IMR-90 (cell line): Measurements from ENCODE around the gene DCAF16. TPM values are rescaled to one million over a fixed set of nuclear protein-coding genes. Genes with fewer than 3 reads are reported as not detected.

ENCODE experiments used
- ATAC-seq: fragments of 200-7000 bp; cut with Tn5 transposase; 2 replicates; pipeline ENCODE4 v1.9.1; 2020; ENCODE audit warnings: low read depth, mild to moderate bottlenecking, moderate library complexity
- BruUV-seq: library from RNA; stranded (reverse); fragments of 400-500 nt; replicated peaks from 2 replicates; lab custom pipeline; 2021; lab: Mats Ljungman, UMichigan
- CTCF ChIA-PET: fragments of 300-600 bp; formaldehyde crosslinking; extraction: SDS; loops from one replicate; lab custom pipeline; 2021; ENCODE audit warnings: antibody characterized with exemption; lab: Yijun Ruan, JAX
- POLR2A ChIA-PET: fragments of 300-600 bp; sonication (Branson Sonifier 250); formaldehyde crosslinking; loops from one replicate; lab custom pipeline; 2022; ENCODE audit warnings: antibody characterized with exemption; ENCODE audit not compliant: unreplicated experiment; lab: Charles Lee
- DNase-seq: peaks from one replicate; pipeline ENCODE4 v3.0.0; 2013
- H2AFZ ChIP-seq: replicated peaks from 2 replicates; pipeline ENCODE3; 2013; ENCODE audit warnings: low read length, mild to moderate bottlenecking; ENCODE audit not compliant: poor library complexity
- H2AK5ac ChIP-seq: 2 replicates; pipeline ENCODE4 v1.6.1; 2013; ENCODE audit warnings: low read depth, low read length, inconsistent platforms
- H2AK9ac ChIP-seq: replicated peaks from 2 replicates; pipeline ENCODE3; 2013; ENCODE audit warnings: mild to moderate bottlenecking, low read depth, low read length, moderate library complexity; ENCODE audit not compliant: poor library complexity
- H2BK120ac ChIP-seq: 2 replicates; pipeline ENCODE4 v1.6.1; 2013; ENCODE audit warnings: low read depth, low read length, inconsistent platforms
- H2BK15ac ChIP-seq: 3 replicates; pipeline ENCODE4 v1.6.1; 2013; ENCODE audit warnings: low read depth, low read length, inconsistent platforms
- H2BK20ac ChIP-seq: 2 replicates; pipeline ENCODE4 v1.6.1; 2013; ENCODE audit warnings: low read depth, mild to moderate bottlenecking, inconsistent platforms, low read length, moderate library complexity
- H2BK5ac ChIP-seq: 2 replicates; pipeline ENCODE4 v1.6.1; 2013; ENCODE audit warnings: mild to moderate bottlenecking, low read depth, low read length, inconsistent platforms; ENCODE audit not compliant: poor library complexity, severe bottlenecking
- H3K14ac ChIP-seq: replicated peaks from 2 replicates; pipeline ENCODE4 v1.6.1; 2013; ENCODE audit warnings: low read depth, low read length, inconsistent platforms
- H3K18ac ChIP-seq: 2 replicates; pipeline ENCODE4 v1.6.1; 2013; ENCODE audit warnings: low read depth, low read length, control low read depth
- H3K23ac ChIP-seq: 2 replicates; pipeline ENCODE4 v1.6.1; 2013; ENCODE audit warnings: low read depth, low read length, inconsistent platforms
- H3K27ac ChIP-seq: 2 replicates; pipeline ENCODE4 v1.5.1; 2013; ENCODE audit warnings: mild to moderate bottlenecking, control low read depth, low read length; ENCODE audit not compliant: insufficient read depth
- H3K27me3 ChIP-seq: 2 replicates; pipeline ENCODE4 v1.6.1; 2013; ENCODE audit warnings: low read length; ENCODE audit not compliant: control insufficient read depth, insufficient read depth
- H3K36me3 ChIP-seq: 2 replicates; pipeline ENCODE4 v1.6.1; 2013; ENCODE audit warnings: low read length, mixed read lengths; ENCODE audit not compliant: control insufficient read depth, insufficient read depth
- H3K4ac ChIP-seq: 2 replicates; pipeline ENCODE4 v1.6.1; 2013; ENCODE audit warnings: low read depth, low read length, inconsistent platforms
- H3K4me1 ChIP-seq: 2 replicates; pipeline ENCODE4 v1.6.1; 2013; ENCODE audit warnings: low read length, mixed read lengths; ENCODE audit not compliant: control insufficient read depth, insufficient read depth
- H3K4me2 ChIP-seq: 2 replicates; pipeline ENCODE4 v1.6.1; 2013; ENCODE audit warnings: low read depth, mild to moderate bottlenecking, control low read depth, low read length, moderate library complexity
- H3K4me3 ChIP-seq: 2 replicates; pipeline ENCODE4 v1.5.1; 2013; ENCODE audit warnings: low read depth, mild to moderate bottlenecking, control low read depth, low read length, moderate library complexity; ENCODE audit not compliant: insufficient read depth
- H3K56ac ChIP-seq: 2 replicates; pipeline ENCODE4 v1.6.1; 2013; ENCODE audit warnings: low read length, inconsistent platforms; ENCODE audit not compliant: insufficient read depth; ENCODE audit errors: extremely low read depth
- H3K79me1 ChIP-seq, 2 experiments: 2 replicates each; pipeline ENCODE4 v1.6.1; 2013; ENCODE audit warnings: low read length in 2 of 2, inconsistent platforms in 1 of 2, low read depth in 1 of 2
- H3K9ac ChIP-seq: 2 replicates; pipeline ENCODE4 v1.6.1; 2013; ENCODE audit warnings: low read depth, low read length, control low read depth
- H3K9me1 ChIP-seq: 2 replicates; pipeline ENCODE4 v1.6.1; 2013; ENCODE audit warnings: low read length, inconsistent platforms; ENCODE audit not compliant: insufficient read depth
- H3K9me3 ChIP-seq: 2 replicates; pipeline ENCODE4 v1.6.1; 2013; ENCODE audit warnings: low read length; ENCODE audit not compliant: control insufficient read depth, insufficient read depth
- H4K20me1 ChIP-seq: 2 replicates; pipeline ENCODE4 v1.6.1; 2013; ENCODE audit warnings: low read length, inconsistent platforms; ENCODE audit not compliant: insufficient read depth
- H4K5ac ChIP-seq: 2 replicates; pipeline ENCODE4 v1.6.1; 2013; ENCODE audit warnings: mild to moderate bottlenecking, low read depth, low read length, control low read depth
- H4K8ac ChIP-seq, 2 experiments: 2 replicates each; pipeline ENCODE4 v1.6.1; 2013; ENCODE audit warnings: low read depth in 2 of 2, low read length in 2 of 2, control low read depth in 1 of 2, inconsistent platforms in 1 of 2
- H4K91ac ChIP-seq: 2 replicates; pipeline ENCODE4 v1.6.1; 2013; ENCODE audit warnings: low read depth, low read length, inconsistent platforms; ENCODE audit not compliant: insufficient read depth
- BHLHE40 ChIP-seq: fragments of 150-350 bp; IDR thresholded peaks from 2 replicates; pipeline ENCODE4 v1.6.1; 2016; ENCODE audit warnings: mild to moderate bottlenecking, low read depth, low read length
- CHD1 ChIP-seq: IDR thresholded peaks from 2 replicates; pipeline ENCODE4 v1.6.1; 2012; ENCODE audit warnings: low read depth, low read length, improper control_type of control experiment
- FOS ChIP-seq: fragments of 150-350 bp; IDR thresholded peaks from 2 replicates; pipeline ENCODE4 v1.6.1; 2016; ENCODE audit warnings: low read depth, low read length
- RCOR1 ChIP-seq: IDR thresholded peaks from 2 replicates; pipeline ENCODE4 v1.6.1; 2012; ENCODE audit warnings: mild to moderate bottlenecking, low read length, improper control_type of control experiment; ENCODE audit not compliant: insufficient replicate concordance
- RFX5 ChIP-seq: IDR thresholded peaks from 2 replicates; pipeline ENCODE4 v1.8.0; 2012; ENCODE audit warnings: low read depth, mild to moderate bottlenecking, low read length, moderate library complexity
- USF2 ChIP-seq: fragments of 150-350 bp; IDR thresholded peaks from 2 replicates; pipeline ENCODE4 v1.6.1; 2017; ENCODE audit warnings: mild to moderate bottlenecking, antibody characterized with exemption, low read length, low read depth
- WGBS, 2 experiments: methylation state at CpG; one replicate each; pipeline versions ENCODE4 v1.1.5 to v1.1.7; 2013; ENCODE audit warnings: missing lambda C conversion rate in 2 of 2; ENCODE audit not compliant: insufficient read length in 1 of 2; ENCODE audit errors: extremely low coverage in 2 of 2; 5-methylcytosine and 5-hydroxymethylcytosine counted together
- dilution Hi-C: fragments of 300-500 bp; cut with HindIII; formaldehyde crosslinking; loops from one replicate; pipeline ENCODE4 v1.14.3; 2018; ENCODE audit warnings: low sequenced_read_pairs; ENCODE audit not compliant: unreplicated experiment
- in situ Hi-C: fragments of 300-500 bp; cut with MboI; formaldehyde crosslinking; loops from 3 replicates; pipeline ENCODE4 v1.14.3; 2019; ENCODE audit warnings: low sequenced_read_pairs, inconsistent platforms, mixed read lengths
- intact Hi-C: fragments of 100-400 bp; cut with micrococcal nuclease; formaldehyde crosslinking; loops from 2 replicates; pipeline ENCODE4 v1.10.0; 2022
- polyA plus RNA-seq, 3 experiments: library from polyadenylated mRNA; depleted of rRNA; stranded (reverse); fragments of >200 nt; gene quantifications; 2 replicates each; pipeline ENCODE4 v1.2.3, GENCODE V29; 2012; ENCODE audit warnings: low replicate concordance in 1 of 3
- total RNA-seq: library from RNA; depleted of rRNA; stranded (reverse); fragments of >200 nt; gene quantifications from 2 replicates; pipeline ENCODE4 v1.2.3, GENCODE V29; 2012

Gene DCAF16
- total and polyA plus RNA-seq, 2 of the 4 experiments (the other 2 are of a cell fraction): 15.1 to 31.5 TPM

GRCh38 chr4:17812801-17813200, 2.2 kb upstream of the DCAF16 start:
- TF ChIP-seq USF2: no peak
- no peak for TF ChIP-seq BHLHE40
- no peak for TF ChIP-seq RCOR1
- no peak for TF ChIP-seq CHD1
- no peak for TF ChIP-seq RFX5
- no peak for TF ChIP-seq FOS
- Histone ChIP-seq H2BK15ac (no peak overlapping the region), H3K9me1 (no peaks in the 10 kb centered on the region), H4K20me1 (peaks cover 16% of the 10 kb centered on the region; the same call in 1 of the 2 replicates), H3K9ac (peak overlapping the region; percentile 47; the same call in 1 of the 2 replicates), H3K56ac (no peak overlapping the region), H4K8ac (no peak overlapping the region), H3K4me1 (0 out of 2 replicates have a peak, but pooled peaks cover 2% of the 10 kb centered on the region), H3K18ac (no peak overlapping the region), H3K4me3 (no peak overlapping the region), H4K5ac (no peak overlapping the region), H3K4me2 (peak overlapping the region; percentile 84), H3K36me3 (no peaks in the 10 kb centered on the region), H2AFZ (no peak overlapping the region), H2BK5ac (no peak overlapping the region), H3K27ac (peak overlapping the region; percentile 11; the same call in 1 of the 2 replicates), H4K91ac (no peak overlapping the region), H2BK20ac (no peak overlapping the region), H2BK120ac (no peak overlapping the region), H3K14ac (no peak overlapping the region; the same call in 1 of the 2 replicates), H3K79me1 (peaks cover 2 to 16% of the 10 kb centered on the region in 2 experiments), H2AK9ac (no peak overlapping the region), H3K4ac (no peak overlapping the region), H3K27me3 (no peaks in the 10 kb centered on the region), H3K9me3 (no peaks in the 10 kb centered on the region), H2AK5ac (no peak overlapping the region), H3K23ac (peak overlapping the region; percentile 23; the same call in 1 of the 2 replicates)
- no CpG with 5 or more reads among the region's 3 CpGs for WGBS, 2 experiments
- ATAC-seq (no peak), DNase-seq (no peak)
- ChIA-PET CTCF (no interaction called here), POLR2A (no interaction called here)
- dilution Hi-C loops (no loop called here), intact Hi-C loops (loop anchor here (5.0 to 10.0 kb wide), 2 partner anchors 122 to 176 kb away; no protein-coding TSS in a partner anchor), in situ Hi-C loops (loop anchor here (10.0 to 25.0 kb wide), 2 partner anchors 226 to 782 kb away; partner anchors contain the start of gene LAP3)
- BruUV-seq: no TSS peak
